ENCODE measurements around the gene PPP1R1C.

DNA sequence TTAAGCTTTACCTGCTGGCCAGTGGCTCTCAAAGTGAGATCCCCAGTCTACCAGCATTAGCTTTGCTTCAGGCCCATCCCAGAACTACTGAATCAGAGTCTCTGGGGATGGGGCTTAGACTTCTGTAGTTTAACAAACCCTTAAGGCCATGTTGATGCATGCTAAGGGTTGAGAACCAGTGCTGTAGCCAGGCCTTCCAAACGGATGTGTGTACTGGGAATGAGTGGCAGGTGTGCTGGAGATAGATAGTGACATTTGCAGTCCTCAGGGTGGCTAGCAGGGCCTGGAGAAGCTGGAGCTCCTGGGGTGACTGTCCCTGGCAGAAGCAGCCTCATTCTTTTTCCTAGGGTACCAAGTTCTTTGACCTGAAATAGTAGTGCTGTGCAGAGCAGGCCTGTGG is 148.5 kb downstream of the PPP1R1C start:
- TF ChIP-seq, protein P1, sequence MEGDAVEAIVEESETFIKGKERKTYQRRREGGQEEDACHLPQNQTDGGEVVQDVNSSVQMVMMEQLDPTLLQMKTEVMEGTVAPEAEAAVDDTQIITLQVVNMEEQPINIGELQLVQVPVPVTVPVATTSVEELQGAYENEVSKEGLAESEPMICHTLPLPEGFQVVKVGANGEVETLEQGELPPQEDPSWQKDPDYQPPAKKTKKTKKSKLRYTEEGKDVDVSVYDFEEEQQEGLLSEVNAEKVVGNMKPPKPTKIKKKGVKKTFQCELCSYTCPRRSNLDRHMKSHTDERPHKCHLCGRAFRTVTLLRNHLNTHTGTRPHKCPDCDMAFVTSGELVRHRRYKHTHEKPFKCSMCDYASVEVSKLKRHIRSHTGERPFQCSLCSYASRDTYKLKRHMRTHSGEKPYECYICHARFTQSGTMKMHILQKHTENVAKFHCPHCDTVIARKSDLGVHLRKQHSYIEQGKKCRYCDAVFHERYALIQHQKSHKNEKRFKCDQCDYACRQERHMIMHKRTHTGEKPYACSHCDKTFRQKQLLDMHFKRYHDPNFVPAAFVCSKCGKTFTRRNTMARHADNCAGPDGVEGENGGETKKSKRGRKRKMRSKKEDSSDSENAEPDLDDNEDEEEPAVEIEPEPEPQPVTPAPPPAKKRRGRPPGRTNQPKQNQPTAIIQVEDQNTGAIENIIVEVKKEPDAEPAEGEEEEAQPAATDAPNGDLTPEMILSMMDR (IDR thresholded peaks at IDR 0.05): no peak
- TF ChIP-seq EP300 (IDR thresholded peaks at IDR 0.05): no peak

Measured in esophagus muscularis mucosa (tissue), 3 donors.